Left lung (tissue), 10 donors: ENCODE results near the gene SHFL. TPM values are rescaled to one million over a fixed set of nuclear protein-coding genes. Genes with fewer than 3 reads are reported as not detected.

Experiments used
- ATAC-seq: fragments of 200-7000 bp; cut with Tn5 transposase; one replicate; pipeline ENCODE4 v1.9.1; 2020; ENCODE audit warnings: moderate library complexity
- DNase-seq, 4 donors: peaks; one replicate each; pipeline ENCODE4 v3.0.0-alpha.2; 2013 to 2020
- H3K27ac ChIP-seq, 2 donors: fragments of 200-600 bp; sonication (generic) in 1 of 2; one replicate each; pipeline versions ENCODE4 v1.5.0 to v1.8.0; 2020 to 2021
- H3K27me3 ChIP-seq, 2 donors: fragments of 200-600 bp; sonication (generic) in 1 of 2; one replicate each; pipeline versions ENCODE4 v1.5.0 to v1.8.0; 2020 to 2021
- H3K36me3 ChIP-seq, 2 donors: fragments of 200-600 bp; sonication (generic) in 1 of 2; one replicate each; pipeline versions ENCODE4 v1.5.0 to v1.8.0; 2020 to 2021
- H3K4me1 ChIP-seq, 2 donors: fragments of 200-600 bp; one replicate each; pipeline ENCODE4 v1.8.0; 2021
- H3K4me3 ChIP-seq, 2 donors: fragments of 200-600 bp; sonication (generic) in 1 of 2; one replicate each; pipeline versions ENCODE4 v1.5.0 to v1.8.0; 2020 to 2021; ENCODE audit warnings: mild to moderate bottlenecking in 1 of 2
- H3K9me3 ChIP-seq, 2 donors: fragments of 200-600 bp; sonication (generic) in 1 of 2; one replicate each; pipeline versions ENCODE4 v1.5.0 to v1.8.0; 2020 to 2021
- CTCF ChIP-seq, 2 donors: fragments of 200-600 bp; sonication (generic) in 1 of 2; IDR thresholded peaks; one replicate each; pipeline versions ENCODE4 v1.5.0 to v1.8.0; 2021; ENCODE audit warnings: antibody characterized with exemption in 2 of 2
- intact Hi-C, 2 donors: fragments of 100-400 bp; cut with DNase I; formaldehyde crosslinking; loops; one replicate each; pipeline versions ENCODE4 v1.11.2 to v1.14.2; 2022
- polyA plus RNA-seq, 6 donors: library from polyadenylated mRNA; unstranded; fragments of 120-200 nt; gene quantifications; one replicate each; pipeline ENCODE4 v1.2.1, GENCODE V29; 2013; ENCODE audit not compliant: insufficient read length in 6 of 6
- total RNA-seq, 2 donors: library from RNA; stranded (reverse); fragmentation: NEBNext Ultra II Directional; extraction: Animal tissue kit (Norgen Biotek cat#: 25700); gene quantifications; one replicate each; pipeline ENCODE4 v1.2.1, GENCODE V29; 2021
- donor health status: DM: no; HTN: yes; CAD: no.
- donor health status: DM: no; HTN: no; CAD: no.

SHFL gene
- total and polyA plus RNA-seq, 8 donors: 28.8 to 41.6 (median 35.8) TPM

- no peak for TF ChIP-seq CTCF (IDR thresholded peaks at IDR 0.05)
- Histone ChIP-seq H3K27me3 (peaks cover 0 to 20% of the 10 kb centered on the region in 2 donors), H3K4me1 (no peaks in the 10 kb centered on the region), H3K4me3 (no peak overlapping the region), H3K27ac (no peak overlapping the region), H3K9me3 (no peaks in the 10 kb centered on the region), H3K36me3 (no peaks in the 10 kb centered on the region)
- DNase-seq: no peak
- ATAC-seq: no peak
- intact Hi-C loops: no loop called here
These were observed 33.3 kb upstream of the SHFL start for GRCh38 chr19:10052602-10053360.

- no peak overlapping the region for H3K4me3 ChIP-seq
- H3K4me1 ChIP-seq: no peaks in the 10 kb centered on the region
- DNase-seq (no peak), ATAC-seq (no peak)
- intact Hi-C loops: no loop called here
- H3K27me3 ChIP-seq: peaks cover 0 to 68% of the 10 kb centered on the region in 2 donors
- no peaks in the 10 kb centered on the region for H3K9me3 ChIP-seq
- no peaks in the 10 kb centered on the region for H3K36me3 ChIP-seq
- no peak overlapping the region for H3K27ac ChIP-seq
- no peak for TF ChIP-seq CTCF (IDR thresholded peaks at IDR 0.05)
These were observed 24.3 kb upstream of the SHFL start for GRCh38 chr19:10061717-10062310.

- ATAC-seq (no peak), DNase-seq (no peak)
- no peak for TF ChIP-seq CTCF (IDR thresholded peaks at IDR 0.05)
- Histone ChIP-seq H3K36me3 (no peaks in the 10 kb centered on the region), H3K4me1 (no peaks in the 10 kb centered on the region), H3K9me3 (peaks cover 0 to 1% of the 10 kb centered on the region in 2 donors), H3K4me3 (no peak overlapping the region), H3K27ac (no peak overlapping the region), H3K27me3 (peaks cover 0 to 17% of the 10 kb centered on the region in 2 donors)
- intact Hi-C loops: no loop called here
These were observed 17.9 kb upstream of the SHFL start for GRCh38 chr19:10068205-10068604.

- intact Hi-C loops: no loop called here
- H3K36me3 ChIP-seq: no peaks in the 10 kb centered on the region
- no peak for DNase-seq
- no peaks in the 10 kb centered on the region for H3K4me1 ChIP-seq
- H3K4me3 ChIP-seq: no peak overlapping the region
- H3K27ac ChIP-seq: no peak overlapping the region
- H3K9me3 ChIP-seq: peaks cover 0 to 8% of the 10 kb centered on the region in 2 donors
- no peak for ATAC-seq
- no peak for TF ChIP-seq CTCF (IDR thresholded peaks at IDR 0.05)
- peaks cover 0 to 14% of the 10 kb centered on the region in 2 donors for H3K27me3 ChIP-seq
These were observed 17.1 kb upstream of the SHFL start for GRCh38 chr19:10069046-10069445.

GRCh38 chr19:10070730-10071446 is 15.2 kb upstream of the SHFL start:
- intact Hi-C loops: no loop called here
- no peaks in the 10 kb centered on the region for H3K36me3 ChIP-seq
- H3K27ac ChIP-seq: no peak overlapping the region
- TF ChIP-seq CTCF (IDR thresholded peaks at IDR 0.05): no peak
- DNase-seq (no peak), ATAC-seq (no peak)
- peaks cover 0 to 10% of the 10 kb centered on the region in 2 donors for H3K27me3 ChIP-seq
- peaks cover 0 to 11% of the 10 kb centered on the region in 2 donors for H3K9me3 ChIP-seq
- H3K4me3 ChIP-seq: no peak overlapping the region
- no peaks in the 10 kb centered on the region for H3K4me1 ChIP-seq
